ENCODE measurements around the gene COL13A1.

DNA sequence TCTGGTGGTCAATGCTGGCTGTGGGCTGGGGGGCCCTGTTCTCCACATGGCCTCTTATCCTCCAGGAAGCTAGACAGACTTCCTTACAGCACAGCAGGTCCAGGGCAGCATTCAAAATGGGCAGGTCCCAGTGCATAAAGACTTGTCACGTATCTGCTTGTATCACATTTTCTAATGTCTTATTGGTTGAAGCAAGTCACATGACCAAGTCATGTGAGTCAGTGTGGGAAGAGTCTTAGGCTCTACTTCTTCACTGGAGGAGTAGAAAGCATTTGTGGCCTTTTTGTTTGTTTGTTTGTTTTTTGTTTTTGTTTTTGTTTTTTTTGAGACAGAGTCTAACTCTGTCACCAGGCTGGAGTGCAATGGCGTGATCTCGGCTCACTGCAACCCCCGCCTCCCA, 104.7 kb downstream of the COL13A1 start:
- TF ChIP-seq POLR2AphosphoS5 (IDR thresholded peaks at IDR 0.05; ENCODE audit: insufficient read depth in 1 of 2, low read depth in 1 of 2) (no peak), POLR2A (IDR thresholded peaks at IDR 0.05) (no peak)
- TF ChIP-seq, protein P1, sequence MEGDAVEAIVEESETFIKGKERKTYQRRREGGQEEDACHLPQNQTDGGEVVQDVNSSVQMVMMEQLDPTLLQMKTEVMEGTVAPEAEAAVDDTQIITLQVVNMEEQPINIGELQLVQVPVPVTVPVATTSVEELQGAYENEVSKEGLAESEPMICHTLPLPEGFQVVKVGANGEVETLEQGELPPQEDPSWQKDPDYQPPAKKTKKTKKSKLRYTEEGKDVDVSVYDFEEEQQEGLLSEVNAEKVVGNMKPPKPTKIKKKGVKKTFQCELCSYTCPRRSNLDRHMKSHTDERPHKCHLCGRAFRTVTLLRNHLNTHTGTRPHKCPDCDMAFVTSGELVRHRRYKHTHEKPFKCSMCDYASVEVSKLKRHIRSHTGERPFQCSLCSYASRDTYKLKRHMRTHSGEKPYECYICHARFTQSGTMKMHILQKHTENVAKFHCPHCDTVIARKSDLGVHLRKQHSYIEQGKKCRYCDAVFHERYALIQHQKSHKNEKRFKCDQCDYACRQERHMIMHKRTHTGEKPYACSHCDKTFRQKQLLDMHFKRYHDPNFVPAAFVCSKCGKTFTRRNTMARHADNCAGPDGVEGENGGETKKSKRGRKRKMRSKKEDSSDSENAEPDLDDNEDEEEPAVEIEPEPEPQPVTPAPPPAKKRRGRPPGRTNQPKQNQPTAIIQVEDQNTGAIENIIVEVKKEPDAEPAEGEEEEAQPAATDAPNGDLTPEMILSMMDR (IDR thresholded peaks at IDR 0.05), result no peak

All from vagina (tissue), 2 donors.